Liver (tissue), 9 donors: ENCODE results near the gene TNFRSF6B. TPM values are rescaled to one million over a fixed set of nuclear protein-coding genes. Genes with fewer than 3 reads are reported as not detected.

ENCODE experiments used
- DNase-seq: peaks from one replicate; pipeline ENCODE4 v3.0.0-alpha.2; 2017; ENCODE audit warnings: low spot score
- H3K27ac ChIP-seq, 2 donors: one replicate each; pipeline ENCODE4 v1.7.0; 2013; ENCODE audit warnings: inconsistent platforms in 2 of 2, low read length in 2 of 2, control low read depth in 1 of 2, low read depth in 1 of 2, mild to moderate bottlenecking in 1 of 2
- H3K27me3 ChIP-seq, 4 donors: one replicate each; pipeline versions ENCODE4 v1.6.1 to v1.7.0; 2013; ENCODE audit warnings: low read length in 3 of 4, inconsistent platforms in 1 of 4, mild to moderate bottlenecking in 1 of 4, moderate library complexity in 1 of 4; ENCODE audit not compliant: control insufficient read depth in 4 of 4, insufficient read depth in 4 of 4
- H3K36me3 ChIP-seq, 4 donors: one replicate each; pipeline versions ENCODE4 v1.6.1 to v1.7.0; 2013; ENCODE audit warnings: low read length in 3 of 4, mild to moderate bottlenecking in 3 of 4, low read depth in 1 of 4, moderate library complexity in 1 of 4; ENCODE audit not compliant: control insufficient read depth in 4 of 4, insufficient read depth in 3 of 4
- H3K4me1 ChIP-seq, 4 donors: one replicate each; pipeline versions ENCODE4 v1.6.1 to v1.7.0; 2013; ENCODE audit warnings: low read length in 3 of 4, mild to moderate bottlenecking in 3 of 4, moderate library complexity in 1 of 4; ENCODE audit not compliant: control insufficient read depth in 4 of 4, insufficient read depth in 4 of 4
- H3K4me3 ChIP-seq, 3 donors: one replicate each; pipeline versions ENCODE4 v1.6.1 to v1.7.0; 2013; ENCODE audit warnings: low read length in 3 of 3, control low read depth in 1 of 3, low read depth in 1 of 3, mild to moderate bottlenecking in 1 of 3
- H3K9ac ChIP-seq, 2 donors: one replicate each; pipeline ENCODE4 v1.7.0; 2013; ENCODE audit warnings: low read length in 2 of 2, mild to moderate bottlenecking in 2 of 2, moderate library complexity in 2 of 2, control low read depth in 1 of 2, low read depth in 1 of 2
- H3K9me3 ChIP-seq, 4 donors: one replicate each; pipeline versions ENCODE4 v1.6.1 to v1.7.0; 2013; ENCODE audit warnings: low read length in 3 of 4; ENCODE audit not compliant: control insufficient read depth in 4 of 4
- ATF3 ChIP-seq: IDR thresholded peaks from 2 replicates; pipeline ENCODE4 v1.6.1; 2016; ENCODE audit warnings: antibody characterized with exemption
- CTCF ChIP-seq: fragments of 150-350 bp; IDR thresholded peaks from 2 replicates; pipeline ENCODE4 v1.5.1; 2017; ENCODE audit warnings: improper control_type of control experiment, low read depth, low read length; ENCODE audit not compliant: missing input control
- EGR1 ChIP-seq, 2 donors: IDR thresholded peaks; 2 replicates each; pipeline ENCODE4 v1.6.1; 2016 to 2018; ENCODE audit warnings: antibody characterized with exemption in 2 of 2, low read depth in 2 of 2
- FOXA2 ChIP-seq: IDR thresholded peaks from 2 replicates; pipeline ENCODE4 v1.6.1; 2016; ENCODE audit warnings: antibody characterized with exemption
- GABPA ChIP-seq, 2 donors: IDR thresholded peaks in 1 of 2; conservative IDR thresholded peaks in 1 of 2; 2 replicates each; pipeline ENCODE4 v1.6.1; 2016; ENCODE audit warnings: antibody characterized with exemption in 2 of 2, mild to moderate bottlenecking in 1 of 2, moderate library complexity in 1 of 2
- HNF4A ChIP-seq, 2 donors: conservative IDR thresholded peaks; 2 replicates each; pipeline ENCODE4 v1.6.1; 2016; ENCODE audit warnings: antibody characterized with exemption in 2 of 2, mild to moderate bottlenecking in 2 of 2
- HNF4G ChIP-seq: IDR thresholded peaks from 2 replicates; pipeline ENCODE4 v1.6.1; 2016; ENCODE audit warnings: antibody characterized with exemption
- JUND ChIP-seq, 2 donors: IDR thresholded peaks; 2 replicates each; pipeline ENCODE4 v1.6.1; 2016; ENCODE audit warnings: antibody characterized with exemption in 2 of 2
- MAX ChIP-seq: IDR thresholded peaks from 2 replicates; pipeline ENCODE4 v1.6.1; 2016; ENCODE audit warnings: antibody characterized with exemption
- RAD21 ChIP-seq, 2 donors: IDR thresholded peaks; 2 replicates each; pipeline ENCODE4 v1.6.1; 2016; ENCODE audit warnings: antibody characterized with exemption in 2 of 2, mild to moderate bottlenecking in 2 of 2
- REST ChIP-seq: IDR thresholded peaks from 2 replicates; pipeline ENCODE4 v1.6.1; 2016; ENCODE audit warnings: antibody characterized with exemption, mild to moderate bottlenecking
- RXRA ChIP-seq, 2 donors: IDR thresholded peaks; 2 replicates each; pipeline ENCODE4 v1.6.1; 2017 to 2018; ENCODE audit warnings: antibody characterized with exemption in 2 of 2, mild to moderate bottlenecking in 1 of 2
- SP1 ChIP-seq: IDR thresholded peaks from 2 replicates; pipeline ENCODE4 v1.6.1; 2018; ENCODE audit warnings: antibody characterized with exemption, mild to moderate bottlenecking
- TAF1 ChIP-seq: conservative IDR thresholded peaks from 2 replicates; pipeline ENCODE4 v1.6.1; 2016; ENCODE audit warnings: antibody characterized with exemption, mild to moderate bottlenecking
- YY1 ChIP-seq: IDR thresholded peaks from 2 replicates; pipeline ENCODE4 v1.6.1; 2016; ENCODE audit warnings: antibody characterized with exemption, mild to moderate bottlenecking
- whole genome bisulfite sequencing: extraction: QIAGEN DNeasy Blood & Tissue Kit; methylation state at CpG from one replicate; pipeline ENCODE4 v1.1.7; 2013; 5-methylcytosine and 5-hydroxymethylcytosine counted together
- polyA plus RNA-seq, 2 donors: library from polyadenylated mRNA; stranded (reverse) in 1 of 2; unstranded in 1 of 2; fragments of 200-250 nt in 1 of 2; fragments of >200 nt in 1 of 2; fragmentation: Nextera tagmentation in 1 of 2; extraction: Ambion mirVana in 1 of 2; gene quantifications; one replicate each; pipeline versions ENCODE4 v1.2.1 to v1.2.3, GENCODE V29; 2013 to 2015
- total RNA-seq, 2 donors: library from RNA; depleted of rRNA; stranded (reverse); fragments of >200 nt; gene quantifications; one replicate each; pipeline ENCODE4 v1.2.3, GENCODE V29; 2014
- TF ChIP-seq, protein P1 (sequence below): IDR thresholded peaks from 2 replicates; pipeline ENCODE4 v1.6.1; 2016; ENCODE audit warnings: antibody characterized with exemption
- donor health status: healthy.
- donor health status: healthy.
- donor health status: healthy.
- donor health status: healthy.
- donor health status: healthy.

TNFRSF6B gene
- total and polyA plus RNA-seq, 4 donors, result 0.09 to 0.73 TPM; not detected in 2

GRCh38 chr20:63652192-63652980, 44.1 kb upstream of the TNFRSF6B start:
- 3% methylated on average over 91 of the region's 91 CpGs for WGBS

More at GRCh38 chr20:63652192-63652980, 44.1 kb upstream of the TNFRSF6B start:
- Histone ChIP-seq H3K4me3 (peak overlapping the region in 1 of 3 donors; percentile 50), H3K9ac (no peak overlapping the region), H3K36me3 (no peaks in the 10 kb centered on the region), H3K9me3 (no peaks in the 10 kb centered on the region), H3K4me1 (peaks cover under 1 to 18% (median 8%) of the 10 kb centered on the region in 4 donors), H3K27ac (no peak overlapping the region), H3K27me3 (peaks cover 0 to 4% (median 0%) of the 10 kb centered on the region in 4 donors)
- TF ChIP-seq, protein P1, sequence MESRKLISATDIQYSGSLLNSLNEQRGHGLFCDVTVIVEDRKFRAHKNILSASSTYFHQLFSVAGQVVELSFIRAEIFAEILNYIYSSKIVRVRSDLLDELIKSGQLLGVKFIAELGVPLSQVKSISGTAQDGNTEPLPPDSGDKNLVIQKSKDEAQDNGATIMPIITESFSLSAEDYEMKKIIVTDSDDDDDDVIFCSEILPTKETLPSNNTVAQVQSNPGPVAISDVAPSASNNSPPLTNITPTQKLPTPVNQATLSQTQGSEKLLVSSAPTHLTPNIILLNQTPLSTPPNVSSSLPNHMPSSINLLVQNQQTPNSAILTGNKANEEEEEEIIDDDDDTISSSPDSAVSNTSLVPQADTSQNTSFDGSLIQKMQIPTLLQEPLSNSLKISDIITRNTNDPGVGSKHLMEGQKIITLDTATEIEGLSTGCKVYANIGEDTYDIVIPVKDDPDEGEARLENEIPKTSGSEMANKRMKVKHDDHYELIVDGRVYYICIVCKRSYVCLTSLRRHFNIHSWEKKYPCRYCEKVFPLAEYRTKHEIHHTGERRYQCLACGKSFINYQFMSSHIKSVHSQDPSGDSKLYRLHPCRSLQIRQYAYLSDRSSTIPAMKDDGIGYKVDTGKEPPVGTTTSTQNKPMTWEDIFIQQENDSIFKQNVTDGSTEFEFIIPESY, result no peak
- TF ChIP-seq HNF4A (conservative IDR thresholded peaks at IDR 0.05) (no peak), RXRA (IDR thresholded peaks at IDR 0.05) (no peak), GABPA (IDR thresholded peaks at IDR 0.05 in 1 of 2, conservative IDR thresholded peaks at IDR 0.05 in 1 of 2) (no peak), FOXA2 (no peak), SP1 (no peak), RAD21 (IDR thresholded peaks at IDR 0.05) (no peak), MAX (no peak), EGR1 (IDR thresholded peaks at IDR 0.05; ENCODE audit: low read depth in 2 of 2) (no peak), TAF1 (no peak), JUND (IDR thresholded peaks at IDR 0.05) (no peak), YY1 (no peak), REST (no peak), CTCF (no peak), HNF4G (no peak), ATF3 (no peak)
- no peak for DNase-seq
